Stimulated activated CD8-positive, alpha-beta memory T cell treated with anti-CD3 and anti-CD28 coated beads, Interleukin-7, amount 100 ng/mL, for 24 hours (primary cell): Measurements from ENCODE around the gene GFI1B.
"Not testable (repeated sequence)": the region's sequence is repeated elsewhere in the genome, so short reads cannot be mapped to it uniquely, and the experiment has no call there.

Experiments used
- DNase-seq: peaks from one replicate; pipeline ENCODE4 v3.0.0-alpha.2; 2020; ENCODE audit warnings: low read depth

GFI1B gene

DNA sequence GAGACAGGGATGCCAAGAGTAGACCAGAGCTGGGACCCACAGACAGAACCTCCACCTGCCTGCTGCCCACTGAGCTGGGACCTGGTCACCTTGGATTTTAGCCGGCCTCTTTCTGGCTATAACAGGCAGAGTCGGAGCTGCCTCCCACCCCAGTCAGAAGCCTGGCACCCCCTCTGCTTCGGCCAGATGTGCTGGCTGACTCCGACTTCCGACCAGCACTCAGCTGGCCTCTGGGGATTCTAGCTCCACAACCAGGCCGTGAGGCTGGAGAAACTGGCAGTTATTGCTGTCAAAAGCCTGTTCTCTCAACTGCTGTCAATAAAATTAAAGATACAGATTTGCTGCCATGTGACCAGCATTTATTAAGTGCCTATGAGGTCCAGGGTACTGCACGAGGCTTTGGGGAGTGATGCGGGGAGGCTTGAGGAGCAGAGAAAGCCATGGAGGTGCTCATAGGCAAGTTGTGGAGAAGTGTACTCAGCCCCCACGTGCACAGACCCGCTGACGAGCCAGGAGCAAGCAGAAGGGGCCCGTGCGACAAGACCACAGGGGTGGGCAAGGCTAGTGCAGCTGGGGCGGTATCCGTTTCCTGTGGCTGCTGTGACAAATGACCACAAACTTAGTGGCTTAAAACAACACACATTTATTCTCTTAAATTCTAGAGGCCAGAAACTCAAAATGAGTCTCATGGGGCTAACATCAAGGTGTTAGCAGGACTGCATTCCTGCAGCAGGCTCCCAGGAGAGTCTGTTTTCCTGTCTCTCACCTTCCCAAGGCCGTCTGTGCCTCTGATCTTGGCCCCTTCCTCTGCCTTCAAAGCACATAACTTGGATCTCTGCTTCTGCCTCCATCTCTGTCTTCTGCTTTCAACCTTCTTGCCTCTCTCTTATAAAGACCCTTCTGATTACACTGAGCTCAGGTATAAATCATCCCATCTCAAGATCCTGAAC is 13.1 kb downstream of the GFI1B start:
- DNase-seq, result no peak

DNA sequence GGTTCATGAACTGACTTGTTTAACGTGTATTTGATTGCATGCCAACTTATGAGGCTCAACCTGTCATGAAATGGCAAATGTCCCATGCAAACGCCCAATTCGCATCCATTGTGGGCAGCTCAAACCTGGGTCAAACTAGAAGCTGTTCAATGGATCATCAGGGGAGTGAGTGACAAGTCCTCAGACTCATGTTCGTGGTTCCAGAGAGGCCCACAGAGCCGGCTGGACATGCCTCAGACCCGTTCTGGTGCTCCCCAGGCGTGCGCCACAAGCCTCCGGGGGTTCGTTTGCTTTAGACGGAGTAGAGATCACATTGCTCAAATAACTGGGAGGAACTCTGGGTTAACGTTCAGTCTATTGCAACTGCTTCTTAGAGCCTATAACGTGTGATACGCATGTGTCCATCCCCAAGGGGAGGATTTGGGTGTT is 15.0 kb downstream of the GFI1B start:
- no peak for DNase-seq

DNA sequence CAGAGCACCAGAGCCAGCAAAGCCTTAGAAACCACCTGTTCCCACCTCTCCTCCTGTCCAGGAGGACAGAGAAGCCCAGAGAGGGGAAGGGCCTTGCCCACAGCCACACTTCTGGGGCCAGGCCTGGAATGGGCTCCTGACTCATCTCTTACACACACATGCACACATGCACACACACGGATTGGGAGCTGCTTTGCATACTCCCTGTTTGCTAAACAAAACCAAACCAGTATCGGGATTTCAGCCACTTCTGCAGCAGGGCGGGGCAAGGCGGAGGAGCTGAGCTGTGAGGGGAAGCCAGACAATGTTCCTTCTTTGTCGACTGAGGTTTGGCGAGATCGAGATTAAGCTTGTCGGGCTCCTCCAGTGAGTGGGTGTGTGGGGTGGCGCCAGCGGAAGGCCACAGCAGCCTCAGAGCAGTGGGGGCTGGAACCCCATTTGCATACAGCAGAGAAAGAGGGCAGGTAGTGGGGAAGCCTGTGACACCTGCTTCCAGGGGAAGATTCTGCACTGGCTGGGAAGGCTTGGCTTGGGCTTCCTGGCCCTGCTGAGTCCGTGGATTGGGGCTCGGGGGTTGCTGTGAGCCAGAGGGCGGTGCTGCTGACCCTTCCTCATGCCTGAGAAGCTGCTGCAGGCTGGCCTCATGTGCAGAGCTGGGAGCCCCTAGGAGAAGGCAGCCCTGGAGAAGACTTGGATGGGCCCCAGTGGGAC is 16.1 kb downstream of the GFI1B start:
- no peak for DNase-seq

DNA sequence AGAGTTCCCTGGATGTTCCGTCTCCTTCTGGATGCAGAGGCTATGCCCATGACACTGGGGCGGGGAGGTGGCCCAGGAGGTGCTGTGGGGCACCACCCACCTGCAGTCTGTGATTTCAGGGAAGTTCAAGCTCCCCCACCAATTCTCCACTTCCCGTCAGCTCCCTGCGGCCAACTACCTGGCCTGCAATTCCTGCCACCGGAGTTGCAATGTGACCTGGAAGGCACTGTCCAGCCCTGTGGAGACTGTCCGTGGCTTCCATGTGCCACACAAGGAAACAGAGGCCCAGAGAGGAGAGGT is 16.6 kb downstream of the GFI1B start:
- DNase-seq, result no peak

DNA sequence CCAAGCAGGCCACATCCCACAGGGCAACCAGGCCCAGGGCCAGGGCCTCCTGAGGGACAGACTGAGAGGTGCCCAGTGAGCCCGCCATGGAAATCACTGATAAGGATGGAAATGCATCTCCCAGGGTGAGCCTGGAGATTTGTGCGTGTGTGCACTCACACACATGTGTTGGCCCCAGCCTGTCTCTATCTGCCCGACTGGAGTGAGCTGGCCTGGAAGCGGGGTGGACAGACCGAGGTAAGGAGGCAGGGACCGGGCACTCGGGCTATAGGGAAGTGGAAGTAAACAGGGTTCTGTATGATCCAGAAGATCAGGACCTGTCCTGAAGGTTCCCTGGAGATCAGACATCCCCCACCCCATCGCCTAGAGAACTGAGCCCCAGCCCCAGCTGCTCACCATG is 17.4 kb downstream of the GFI1B start:
- no peak for DNase-seq

DNA sequence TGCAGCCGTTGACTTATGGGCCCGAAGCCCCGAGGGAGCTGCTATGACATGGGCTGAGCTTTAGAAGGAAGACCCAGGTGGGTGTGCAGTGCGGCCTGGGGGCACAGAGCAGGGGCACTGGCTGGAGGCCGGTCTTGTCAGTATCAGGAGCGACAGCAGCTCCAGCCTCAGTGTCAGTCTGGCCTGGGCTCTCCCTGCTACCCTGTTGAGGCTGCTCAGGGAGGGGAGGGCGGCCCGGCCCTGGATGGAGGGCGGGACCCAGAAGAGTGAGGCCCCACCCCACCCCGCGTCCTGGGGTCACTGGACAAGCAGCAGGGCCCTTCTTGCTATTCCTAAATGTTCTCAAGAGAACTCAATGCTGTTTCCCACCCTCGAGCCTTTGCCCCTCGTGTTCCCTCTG is 18.0 kb downstream of the GFI1B start:
- no peak for DNase-seq

DNA sequence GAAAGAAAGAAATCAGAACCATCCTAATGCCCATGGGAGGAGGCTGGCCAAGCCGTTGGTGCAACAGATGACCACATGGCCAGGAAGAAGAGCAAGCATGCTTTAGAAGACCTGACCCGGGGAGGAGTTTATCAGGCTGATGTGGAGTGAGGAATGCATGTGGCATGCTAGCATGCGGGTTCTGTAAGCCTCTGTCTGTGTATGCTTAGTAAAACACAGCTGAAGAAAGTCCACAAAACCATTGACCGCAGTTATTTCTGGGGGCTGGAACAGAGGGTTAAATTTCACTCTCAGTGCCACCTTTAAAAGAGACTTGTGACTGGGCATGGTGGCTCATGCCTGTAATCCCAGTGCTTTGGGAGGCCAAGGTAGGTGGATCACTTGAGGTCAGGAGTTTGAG is 19.1 kb downstream of the GFI1B start:
- no peak for DNase-seq

DNA sequence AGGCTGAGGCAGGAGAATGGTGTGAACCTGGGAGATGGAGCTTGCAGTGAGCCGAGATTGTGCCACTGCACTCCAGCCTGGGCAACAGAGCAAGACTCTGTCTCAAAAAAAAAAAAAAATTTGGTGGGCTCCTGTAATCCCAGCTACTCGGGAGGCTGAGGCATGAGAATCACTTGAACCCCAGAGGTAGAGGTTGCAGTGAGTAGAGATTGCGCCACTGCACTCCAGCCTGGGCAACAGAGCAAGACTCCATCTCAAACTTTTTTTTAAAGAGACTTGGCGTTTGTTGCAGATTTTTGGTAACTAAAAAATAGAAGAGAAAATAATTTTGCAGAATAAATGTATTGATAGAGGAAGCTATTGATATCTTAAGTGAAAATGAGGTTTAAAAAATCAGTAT is 19.7 kb downstream of the GFI1B start:
- not testable (repeated sequence) for DNase-seq

DNA sequence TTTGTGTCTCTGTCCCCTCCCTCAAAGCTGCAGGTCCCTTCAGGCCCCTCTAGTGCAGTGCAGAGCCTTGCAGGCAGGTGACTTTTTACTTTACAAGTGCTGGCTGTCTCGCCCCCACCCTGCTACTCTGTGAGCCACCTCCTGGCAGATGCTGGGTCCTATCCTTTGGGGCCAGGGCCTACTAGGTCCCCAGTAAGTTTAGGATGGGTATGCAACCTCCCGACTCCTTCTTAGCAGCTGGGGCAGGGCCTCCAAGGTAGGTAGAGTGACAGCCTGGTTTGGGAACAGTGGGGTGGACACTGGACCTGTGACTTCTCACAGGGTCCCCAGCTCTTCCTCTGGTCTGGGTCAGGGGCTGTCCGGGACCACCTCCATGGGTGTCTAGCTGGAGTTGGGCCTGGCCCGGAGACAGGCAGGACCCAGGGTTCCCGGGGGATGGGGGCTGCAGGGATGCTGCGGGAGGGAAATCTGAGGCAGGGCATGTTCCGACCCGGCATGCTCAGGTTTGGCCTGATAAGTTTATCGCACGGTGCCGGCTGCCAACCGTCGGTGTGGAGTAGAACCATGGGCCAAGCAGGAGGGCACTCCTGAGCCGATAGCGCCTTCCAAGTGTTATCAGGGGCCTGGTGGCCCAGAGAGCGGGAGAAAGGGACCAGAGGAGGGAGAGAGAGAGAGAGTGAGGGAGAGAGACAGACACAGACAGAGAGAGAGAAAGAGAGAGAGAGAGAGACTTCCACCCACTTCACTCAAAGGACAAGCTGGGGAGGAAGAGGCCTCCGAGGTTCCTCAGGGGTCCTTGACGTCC is 20.5 kb downstream of the GFI1B start:
- DNase-seq, result no peak

DNA sequence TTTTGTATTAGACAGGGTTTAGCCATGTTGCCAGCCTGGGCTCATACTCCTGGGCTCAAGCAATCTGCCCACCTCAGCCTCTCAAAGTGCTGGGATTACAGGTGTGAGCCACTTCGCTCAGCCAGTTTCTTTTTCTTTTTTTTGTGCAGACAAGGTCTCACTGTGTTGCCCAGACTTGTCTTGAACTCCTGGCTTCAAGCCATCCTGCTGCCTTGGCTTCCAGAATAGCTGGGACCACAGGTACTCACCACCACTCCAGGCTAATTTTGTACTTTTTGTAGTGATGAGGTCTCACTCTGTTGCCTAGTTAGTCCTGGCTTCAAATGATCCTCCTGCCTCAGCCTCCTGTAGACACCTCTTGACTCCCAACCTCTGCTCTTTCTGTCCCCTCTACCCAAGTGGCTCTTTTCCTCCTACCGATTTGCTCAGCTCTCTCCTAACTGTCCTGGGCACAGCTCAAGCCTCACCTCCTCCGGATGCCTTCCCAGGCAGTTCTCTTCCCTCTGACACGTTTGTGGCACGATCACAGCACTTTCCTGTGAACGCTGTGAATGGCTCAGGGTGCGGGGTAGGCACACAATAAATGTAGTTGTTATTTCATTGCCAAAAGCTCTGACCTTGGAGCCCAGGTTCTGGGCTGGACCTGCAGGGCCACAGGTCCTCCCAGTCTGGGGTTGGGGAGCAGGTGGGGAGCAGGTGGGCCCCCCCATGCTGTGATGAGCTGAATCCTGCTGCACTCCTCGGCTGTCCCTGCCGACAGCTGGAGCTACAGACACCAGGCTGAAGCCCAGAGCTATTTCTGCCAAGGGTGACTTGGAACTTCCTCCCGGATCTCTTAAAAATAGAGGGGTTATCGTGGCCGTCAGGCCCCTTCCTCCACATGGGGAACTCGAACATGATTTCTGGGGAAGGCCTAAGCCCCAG is 23.9 kb downstream of the GFI1B start:
- DNase-seq, result no peak

DNA sequence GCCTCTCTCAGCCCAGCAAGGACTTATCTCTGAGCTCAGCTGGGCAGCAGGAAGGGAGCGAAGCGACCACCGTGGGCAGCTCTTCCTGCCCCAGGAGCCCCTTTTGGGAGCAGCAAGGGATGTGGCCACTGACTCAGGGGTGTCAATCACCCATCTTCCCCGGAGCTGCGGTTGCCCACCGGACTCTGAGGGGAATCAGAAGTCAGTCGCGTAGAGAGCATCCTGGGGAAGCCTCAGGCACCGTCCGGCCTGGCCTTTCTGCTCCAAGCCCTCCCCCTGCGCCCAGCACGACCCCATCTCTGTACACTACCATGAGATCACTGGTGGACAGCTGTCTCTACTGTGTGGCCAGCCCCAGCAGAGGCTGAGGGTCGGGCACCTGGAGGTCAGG is 24.6 kb downstream of the GFI1B start:
- DNase-seq, result no peak

DNA sequence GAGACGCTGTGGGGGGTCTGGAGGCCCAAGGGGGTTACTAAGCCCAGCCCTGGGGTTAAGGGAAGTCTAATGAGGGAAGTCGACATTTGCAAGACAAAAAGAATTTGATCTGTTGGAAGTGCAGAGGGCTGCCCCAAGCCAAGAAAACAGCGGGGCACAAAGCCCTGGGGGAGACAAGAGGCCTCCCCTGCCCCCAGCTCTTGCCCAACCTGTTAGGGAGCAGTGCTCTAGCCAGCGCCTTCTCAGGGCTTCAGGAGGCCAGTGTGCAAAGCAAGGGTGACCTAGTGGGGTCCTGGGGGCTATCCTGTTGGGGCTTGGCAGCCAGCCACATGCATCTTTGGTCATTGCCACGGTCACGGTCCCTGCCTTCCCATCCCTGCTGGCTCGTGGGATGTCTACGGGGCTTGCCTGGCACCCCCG is 25.2 kb downstream of the GFI1B start:
- no peak for DNase-seq

DNA sequence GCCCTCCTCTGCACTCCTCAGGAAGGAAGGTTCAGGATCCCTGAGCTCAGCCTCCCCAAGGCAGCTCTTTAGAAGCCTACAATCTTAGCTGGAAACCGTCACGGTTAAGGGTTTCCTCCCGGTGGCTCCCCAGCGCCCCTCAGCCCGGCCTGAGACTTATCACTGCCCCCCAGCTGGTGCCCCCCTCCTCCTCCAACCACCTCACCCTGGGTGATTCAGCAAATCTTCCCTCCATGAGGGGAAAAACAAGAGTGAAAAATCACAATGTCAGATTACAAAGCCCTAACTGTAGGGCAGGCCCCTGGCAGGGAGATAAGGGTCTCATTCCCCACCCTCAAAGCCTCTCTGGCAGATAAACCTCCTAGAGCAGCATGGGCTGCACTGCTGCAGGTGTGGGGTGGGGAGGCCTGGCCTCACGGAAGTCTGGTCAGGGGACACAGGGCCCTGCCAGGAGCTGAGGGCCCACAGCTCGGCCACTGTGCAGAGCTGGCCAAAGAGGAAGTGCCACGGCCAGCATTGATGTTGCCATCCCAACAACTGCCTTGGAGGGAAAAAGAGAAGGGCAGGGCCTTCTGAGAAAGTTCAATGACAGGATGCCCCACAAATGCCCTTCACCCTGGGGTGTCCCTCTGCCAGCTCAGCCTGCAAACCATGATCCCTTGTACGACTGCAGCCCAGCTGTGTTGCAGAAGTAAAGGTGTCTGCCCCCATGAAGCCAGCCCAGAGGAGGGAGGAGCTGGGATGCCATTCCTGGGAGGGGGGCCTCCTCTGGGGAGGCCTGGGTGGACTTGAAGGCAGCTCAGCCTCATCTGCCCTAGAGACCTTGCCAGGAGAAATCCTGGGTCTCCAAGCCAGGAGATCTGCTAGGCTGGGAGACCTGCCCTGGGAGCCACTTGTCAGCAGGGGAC is 25.9 kb downstream of the GFI1B start:
- DNase-seq, result no peak

DNA sequence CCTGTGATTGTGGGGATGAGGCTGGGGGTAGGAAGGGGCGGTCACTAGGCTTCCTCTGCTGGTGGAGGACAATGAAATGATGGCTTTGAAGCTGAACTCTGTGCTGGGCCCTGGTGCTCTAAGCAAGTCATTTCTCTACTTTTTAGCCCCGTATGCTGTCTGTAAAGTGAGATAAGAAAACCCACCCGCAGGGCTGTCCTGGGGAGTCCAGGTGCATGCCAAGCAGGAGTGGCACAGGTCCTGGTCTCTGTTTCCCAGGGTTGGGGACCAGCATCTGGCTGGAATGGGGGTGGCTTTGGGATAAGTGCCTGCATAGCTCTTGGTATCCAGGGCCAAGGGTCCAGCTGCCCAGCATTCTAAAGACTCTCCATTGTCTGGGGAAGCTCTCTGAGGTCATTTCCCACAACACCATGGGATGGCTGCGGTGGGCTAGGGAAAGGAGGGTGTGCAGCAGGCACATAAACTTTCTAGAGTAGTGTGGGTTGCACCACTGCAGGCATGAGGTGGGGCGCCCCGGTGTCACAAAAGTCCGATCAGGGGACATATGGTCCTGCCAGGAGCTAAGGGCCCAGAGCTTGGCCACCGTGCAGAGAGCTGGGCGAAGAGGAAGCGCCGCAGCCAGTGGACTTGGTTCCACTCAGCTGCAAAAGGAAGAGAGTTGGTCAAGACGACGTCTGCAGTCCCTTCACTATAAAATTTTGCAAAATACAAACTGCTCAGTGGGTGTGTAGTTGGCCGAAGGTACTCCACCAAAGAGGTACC is 26.7 kb downstream of the GFI1B start:
- DNase-seq, result no peak

DNA sequence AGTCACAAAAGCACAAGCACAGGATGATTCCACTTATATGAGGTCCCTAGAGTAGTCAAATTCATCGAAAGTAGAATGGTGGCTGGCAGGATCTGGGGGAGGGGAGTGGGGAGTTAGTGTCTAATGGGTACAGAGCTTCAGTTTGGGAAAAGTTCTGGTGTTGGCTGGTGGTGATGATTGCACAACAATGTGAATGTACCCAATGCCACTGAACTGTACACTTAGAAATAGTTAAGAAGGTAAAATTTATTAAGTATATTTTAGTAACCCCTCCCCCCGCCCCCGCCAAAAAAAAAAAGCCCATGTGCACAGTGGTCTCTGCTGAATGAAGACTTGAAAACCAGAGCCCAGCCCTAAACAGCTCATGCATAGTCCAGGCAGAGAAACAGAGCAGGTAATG is 27.5 kb downstream of the GFI1B start:
- DNase-seq, result no peak

DNA sequence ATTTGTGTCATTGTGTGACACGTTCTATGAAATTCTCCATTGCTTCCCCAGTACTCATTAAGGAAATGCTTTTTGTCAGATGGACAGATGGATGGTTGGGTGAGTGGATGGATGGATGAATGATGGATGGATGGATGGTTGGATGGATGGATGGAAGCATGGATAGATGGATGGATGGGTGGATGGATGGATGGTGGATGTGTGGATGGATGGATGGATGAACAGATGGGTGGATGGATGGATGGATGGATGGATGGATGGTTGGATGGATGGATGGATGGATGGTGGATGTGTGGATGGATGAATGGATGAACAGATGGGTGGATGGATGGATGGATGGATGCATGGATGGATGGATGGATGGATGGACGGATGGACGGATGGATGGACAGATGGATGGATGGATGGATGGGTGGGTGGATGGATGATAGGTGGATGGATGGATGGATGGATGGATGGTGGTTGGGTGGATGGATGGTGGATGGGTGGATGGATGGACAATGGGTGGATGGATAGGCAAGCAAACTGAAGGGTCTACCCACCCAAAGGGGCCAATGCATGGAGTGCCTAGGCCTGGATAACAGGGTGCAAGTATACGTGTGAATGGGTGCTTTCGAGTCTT is 28.3 kb downstream of the GFI1B start:
- no peak for DNase-seq

DNA sequence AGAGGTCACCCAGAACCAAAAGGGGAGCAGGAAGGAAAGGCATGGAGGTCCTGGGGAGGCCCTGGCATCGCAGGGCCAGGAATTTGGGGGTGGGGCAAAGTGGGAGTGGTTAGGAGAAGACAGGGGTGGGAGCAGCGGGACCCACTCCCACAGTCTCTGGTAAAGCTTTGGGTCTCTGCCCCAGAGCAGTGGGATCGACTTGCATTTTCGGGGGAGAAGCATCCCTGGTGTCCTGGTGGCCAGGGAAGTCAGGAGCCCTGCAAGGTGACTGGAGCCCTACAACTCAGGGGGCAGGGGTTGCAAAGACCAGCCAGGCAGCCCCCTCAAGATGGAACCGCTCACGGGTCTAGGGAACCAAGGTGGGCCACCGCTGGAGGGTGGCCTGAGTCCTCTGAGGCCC is 29.9 kb downstream of the GFI1B start:
- no peak for DNase-seq

DNA sequence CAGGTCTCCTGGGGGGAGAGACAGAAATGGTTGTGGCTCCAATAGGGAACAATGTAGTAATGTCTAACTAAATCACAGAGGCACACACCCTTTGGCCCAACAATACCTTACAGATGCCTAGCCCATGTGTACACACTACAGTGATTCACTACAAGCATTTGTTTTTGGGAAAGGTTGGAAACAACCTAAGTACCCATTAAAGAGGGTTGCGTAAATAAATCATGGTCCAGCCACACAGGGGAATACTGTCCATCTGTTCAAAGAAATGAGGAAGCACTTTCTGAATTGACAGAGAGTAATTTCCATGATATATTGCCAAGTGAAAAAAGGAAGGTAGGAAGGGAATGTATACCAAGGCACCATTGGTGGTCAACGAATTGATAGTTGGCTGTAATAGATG is 30.3 kb downstream of the GFI1B start:
- DNase-seq, result no peak

DNA sequence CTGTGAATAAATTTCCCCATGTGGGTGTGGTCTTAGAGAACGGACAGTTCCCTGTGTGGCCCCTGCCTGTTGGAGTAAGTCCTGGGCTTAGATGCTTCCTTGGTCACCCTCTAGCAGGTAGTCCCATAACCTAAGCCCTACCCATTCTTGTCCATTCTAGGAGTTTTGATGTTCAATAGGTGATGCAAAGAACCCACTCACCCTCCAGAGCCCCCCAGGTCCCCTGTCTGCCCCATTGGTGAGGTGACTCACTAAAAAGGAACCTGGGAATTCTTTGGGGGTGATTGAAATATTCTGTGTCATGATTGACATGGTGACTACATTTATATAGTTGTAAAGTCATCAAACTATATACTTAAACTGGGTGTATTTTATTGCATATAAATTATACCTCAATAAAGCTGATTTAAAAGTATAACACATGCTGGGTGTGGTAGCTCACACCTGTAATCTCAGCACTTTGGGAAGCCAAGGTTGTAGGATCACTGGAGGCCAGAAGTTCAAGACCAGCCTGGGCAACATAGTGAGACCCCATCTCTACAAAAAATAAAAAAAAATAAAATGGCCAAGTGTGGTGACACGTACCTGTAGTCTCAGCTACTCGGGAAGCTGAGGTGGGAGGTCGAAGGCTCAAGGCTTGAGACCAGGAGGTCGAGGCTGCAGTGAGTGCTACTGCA is 31.6 kb downstream of the GFI1B start:
- DNase-seq, result no peak
